Tibial nerve (tissue), 3 donors: ENCODE measurements around the gene AUTS2.

Experiments
- CTCF ChIP-seq, 5 experiments: fragments of 200-600 bp in 3 of 5; fragments of 450-650 bp in 2 of 5; sonication (generic) in 3 of 5; IDR thresholded peaks; one replicate each; pipeline ENCODE4 v1.5.1; 2016 to 2019; ENCODE audit warnings: antibody characterized with exemption in 5 of 5, mild to moderate bottlenecking in 3 of 5, moderate library complexity in 2 of 5
- POLR2A ChIP-seq, 2 donors: fragments of 450-650 bp; IDR thresholded peaks; one replicate each; pipeline ENCODE4 v1.6.1; 2017; ENCODE audit warnings: antibody characterized with exemption in 2 of 2, mild to moderate bottlenecking in 2 of 2, moderate library complexity in 2 of 2

GRCh38 chr7:69963393-69963792 lies 365.1 kb downstream of the AUTS2 start:
- TF ChIP-seq POLR2A (IDR thresholded peaks at IDR 0.05) (no peak), CTCF (IDR thresholded peaks at IDR 0.05) (no peak)
